Middle frontal gyrus (tissue), 1 donor: ENCODE results near the gene PTGR3.
"Not testable (repeated sequence)": the region's sequence is repeated elsewhere in the genome, so short reads cannot be mapped to it uniquely, and the experiment has no call there.

Experiments
- DNase-seq: peaks from one replicate; pipeline ENCODE4 v3.0.0-alpha.2; 2015; ENCODE audit warnings: low spot score; ENCODE audit errors: extremely low spot score

PTGR3 gene

DNA sequence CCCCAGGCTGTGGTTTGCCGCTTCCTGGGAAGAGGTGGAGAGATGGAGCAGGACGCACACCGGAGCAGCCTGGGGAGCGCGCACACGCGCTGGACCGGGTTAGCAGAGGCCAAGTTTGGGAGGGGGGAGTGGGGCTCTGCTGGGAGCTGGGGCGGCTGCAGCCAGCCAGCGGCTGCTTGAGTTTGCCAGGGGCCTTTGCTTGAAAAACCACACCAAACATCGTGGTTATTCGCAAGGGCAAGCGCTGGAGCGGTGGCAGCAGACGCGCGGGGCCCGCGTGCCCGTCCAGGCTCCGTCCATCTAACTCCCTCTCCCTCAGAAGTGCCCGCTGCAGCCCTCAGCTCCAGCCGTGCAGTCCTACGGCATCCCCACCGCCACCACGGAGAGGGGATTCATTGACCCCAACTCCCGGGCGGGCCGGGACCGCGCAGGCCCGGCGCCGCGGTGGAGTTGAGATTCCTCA is 4.6 kb downstream of the PTGR3 start:
- no peak for DNase-seq

DNA sequence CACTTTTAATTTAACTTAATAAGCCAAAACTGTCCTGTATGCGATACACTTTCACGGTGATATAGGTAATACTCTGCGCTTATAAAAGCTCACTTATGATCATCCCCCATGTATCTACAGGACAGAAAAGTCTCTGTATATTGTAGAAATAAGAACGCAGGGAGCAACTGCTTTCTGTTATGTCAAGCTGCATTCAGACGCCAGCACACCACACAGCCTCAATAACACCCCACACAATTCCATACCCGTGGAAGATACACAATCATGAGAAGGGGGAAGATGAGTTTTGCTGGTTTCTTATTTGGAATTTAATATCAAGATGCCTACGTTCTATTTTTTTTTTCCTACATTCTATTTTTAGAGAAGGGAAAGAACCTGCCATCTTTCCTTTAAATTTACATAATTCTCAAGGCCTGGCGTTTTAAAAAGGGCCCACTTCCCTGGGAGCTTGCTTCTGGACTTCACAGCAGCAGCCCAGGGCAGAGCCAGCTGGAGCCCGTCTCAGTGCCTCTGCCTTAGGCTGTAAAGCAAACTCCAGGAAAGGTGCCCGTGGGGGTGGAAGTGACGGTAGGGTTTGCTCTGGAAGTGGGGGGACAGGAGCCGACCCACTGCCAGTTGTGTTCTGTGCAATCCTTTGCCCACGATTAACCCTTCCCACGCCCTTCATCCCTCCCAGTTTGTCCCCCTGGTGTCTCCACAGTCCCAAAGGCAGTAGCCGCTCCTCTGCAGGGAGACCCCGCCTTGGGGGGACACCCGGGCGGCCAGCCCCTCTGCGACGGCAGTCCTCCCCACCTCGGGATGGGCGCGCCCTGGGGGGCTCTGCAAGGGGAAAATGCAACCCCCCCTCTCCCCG is 5.3 kb downstream of the PTGR3 start:
- no peak for DNase-seq

DNA sequence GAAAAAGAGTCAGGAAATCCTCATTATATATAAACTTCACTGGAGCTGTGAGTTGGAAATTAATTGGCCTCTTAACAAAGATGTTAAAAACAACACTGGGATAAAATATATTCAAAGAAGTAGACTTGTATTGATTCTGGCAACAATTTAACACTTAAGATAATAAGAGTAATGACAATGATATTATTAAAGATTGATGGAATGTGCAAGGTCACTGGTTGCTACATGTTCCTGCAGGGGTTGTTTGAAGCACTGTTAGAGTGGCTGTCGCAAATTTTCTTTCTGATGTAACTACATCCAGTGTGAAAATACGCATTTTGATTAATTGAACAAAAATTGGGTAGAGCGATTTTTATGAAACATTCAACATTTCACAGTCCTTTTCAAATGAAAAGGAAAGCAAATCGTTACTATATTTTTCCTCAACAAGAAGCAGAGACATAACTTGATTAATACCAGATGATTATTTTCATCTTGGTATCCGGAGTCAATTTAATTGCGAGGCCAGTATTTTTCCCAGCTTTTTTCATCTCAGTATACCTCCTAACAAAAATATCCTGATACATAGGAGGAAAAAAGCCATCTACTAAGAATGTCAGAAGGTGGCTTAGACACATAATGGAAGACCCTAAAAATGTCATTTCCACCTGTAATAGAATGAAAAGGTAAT is 6.1 kb downstream of the PTGR3 start:
- no peak for DNase-seq

DNA sequence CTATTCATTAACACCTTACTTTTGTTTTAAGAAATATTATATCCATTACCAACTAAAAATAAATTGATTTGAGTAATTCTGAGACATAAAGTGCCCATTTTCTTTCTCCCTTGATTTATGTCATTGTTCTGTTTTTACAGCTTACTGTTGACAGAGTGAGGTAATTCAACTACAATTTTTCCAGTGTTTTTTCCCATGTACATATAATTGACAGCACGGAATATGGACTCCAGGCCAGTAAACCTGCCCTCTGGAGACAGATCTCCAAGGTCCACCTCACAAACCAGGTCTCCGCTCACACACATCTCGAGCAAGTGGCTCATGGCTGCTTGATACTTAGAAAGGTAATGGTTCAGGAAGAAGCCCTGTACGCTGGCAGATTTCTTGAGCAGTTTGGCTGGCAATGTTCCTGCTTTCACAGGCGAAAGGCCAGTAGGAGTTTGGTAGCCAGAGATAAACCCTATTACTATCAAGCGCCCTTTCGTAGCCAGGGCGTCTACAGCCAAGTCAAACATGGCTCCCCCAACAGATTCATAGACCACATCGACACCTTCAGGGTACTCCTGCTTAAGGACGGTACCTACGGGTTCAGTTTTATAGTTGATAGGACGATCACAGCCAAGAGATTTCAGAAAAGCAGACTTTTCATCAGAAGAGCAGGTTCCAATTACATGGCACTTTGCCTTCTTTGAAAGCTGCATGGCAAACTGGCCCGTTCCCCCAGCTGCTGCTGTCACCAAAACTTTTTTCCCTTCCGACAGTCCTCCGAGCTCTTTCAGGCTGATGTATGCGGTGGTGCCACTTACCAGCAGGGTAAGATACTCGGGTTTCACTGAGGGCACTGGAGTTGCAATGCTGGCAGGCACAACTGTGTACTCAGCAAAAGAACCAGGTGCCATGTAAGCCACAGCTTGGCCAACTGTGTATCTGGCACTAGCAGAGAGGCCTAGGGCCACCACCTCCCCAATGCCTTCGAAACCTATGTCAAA is 7.4 kb downstream of the PTGR3 start:
- DNase-seq, result no peak

DNA sequence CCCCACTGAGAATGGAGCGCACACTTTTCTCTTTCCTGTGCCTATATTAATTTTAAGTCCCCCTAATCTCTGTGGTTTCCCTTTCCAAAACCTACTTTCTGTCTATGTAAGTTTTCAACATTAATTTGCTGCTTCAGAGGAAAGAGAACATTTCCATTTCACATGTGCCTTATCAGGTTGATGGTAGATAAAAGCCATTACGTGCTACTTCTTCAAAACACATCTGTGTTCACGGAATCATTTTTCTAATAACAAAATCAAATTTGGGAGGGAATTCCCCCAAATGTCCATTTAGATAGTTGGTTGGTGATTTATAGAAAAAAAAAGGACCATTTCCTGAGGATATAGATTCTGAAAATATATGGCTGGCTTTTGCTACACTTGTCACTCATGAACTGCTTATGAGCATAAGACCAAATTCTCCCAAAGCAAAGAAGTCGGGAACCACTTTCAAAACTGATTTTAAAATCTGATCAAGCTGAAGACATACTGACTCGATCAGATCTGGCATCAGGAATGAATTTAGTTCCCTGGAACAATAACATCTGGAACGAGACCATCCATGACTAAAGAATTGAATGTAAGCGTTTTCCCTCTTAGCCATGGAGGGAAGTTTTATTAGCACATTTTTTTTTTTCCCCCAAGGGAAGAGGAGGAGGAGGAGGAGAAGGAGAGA is 8.2 kb downstream of the PTGR3 start:
- no peak for DNase-seq

GRCh38 chr18:75200071-75200470 is 8.9 kb downstream of the PTGR3 start:
- DNase-seq, result no peak

- no peak for DNase-seq
Measured at GRCh38 chr18:75199327-75199726, 9.6 kb downstream of the PTGR3 start.

GRCh38 chr18:75198036-75198435 is 10.9 kb downstream of the PTGR3 start:
- DNase-seq, result no peak

- no peak for DNase-seq
Measured at GRCh38 chr18:75192899-75193298, 16.0 kb downstream of the PTGR3 start.

- no peak for DNase-seq
Measured at GRCh38 chr18:75189696-75190095, 19.2 kb downstream of the PTGR3 start.

DNA sequence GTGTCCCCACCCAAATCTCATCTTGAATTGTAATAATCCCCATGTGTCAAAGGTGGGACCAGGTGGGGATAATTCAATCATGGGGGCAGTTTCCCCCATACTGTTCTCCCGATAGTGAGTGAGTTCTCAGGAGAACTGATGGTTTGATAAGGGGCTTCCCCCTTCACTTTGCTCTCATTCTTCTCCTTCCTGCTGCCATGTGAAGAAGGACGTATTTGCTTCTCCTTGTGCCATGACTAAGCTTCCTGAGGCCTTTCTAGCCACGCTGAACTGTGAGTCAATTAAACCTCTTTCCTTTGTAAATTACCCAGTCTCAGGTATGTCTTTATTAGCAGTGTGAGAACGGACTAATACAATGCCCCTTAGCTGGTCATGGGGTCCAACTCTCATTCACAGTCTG is 21.2 kb downstream of the PTGR3 start:
- DNase-seq, result not testable (repeated sequence)

- no peak for DNase-seq
Measured at GRCh38 chr18:75185460-75185859, 23.5 kb downstream of the PTGR3 start.

DNA sequence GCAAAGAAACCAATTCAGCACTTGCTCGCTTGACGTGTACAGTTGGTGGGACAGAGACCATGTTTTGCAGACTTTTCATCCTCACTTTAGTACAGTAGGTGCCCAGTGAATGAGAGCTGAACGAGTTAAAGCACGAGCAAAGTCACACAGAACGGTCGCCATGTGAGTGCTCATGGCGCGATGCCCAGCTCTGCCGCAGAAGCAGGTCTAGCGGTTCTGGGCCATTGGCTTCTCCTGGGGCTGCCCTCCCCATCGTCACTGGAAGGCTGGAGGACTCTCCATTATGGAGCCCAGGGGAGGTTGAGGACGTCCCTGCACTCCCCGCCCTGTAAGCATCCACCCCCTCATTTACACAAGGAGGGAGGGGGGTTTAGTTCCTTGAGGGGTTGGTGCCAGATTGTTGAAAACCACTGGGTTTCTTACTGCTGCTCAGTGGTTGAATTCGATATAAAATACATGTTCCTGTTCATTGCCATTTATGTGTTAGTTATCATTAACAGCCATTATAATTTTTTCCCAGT is 24.9 kb downstream of the PTGR3 start:
- no peak for DNase-seq

- no peak for DNase-seq
Measured at GRCh38 chr18:75183524-75183923, 25.4 kb downstream of the PTGR3 start.

DNA sequence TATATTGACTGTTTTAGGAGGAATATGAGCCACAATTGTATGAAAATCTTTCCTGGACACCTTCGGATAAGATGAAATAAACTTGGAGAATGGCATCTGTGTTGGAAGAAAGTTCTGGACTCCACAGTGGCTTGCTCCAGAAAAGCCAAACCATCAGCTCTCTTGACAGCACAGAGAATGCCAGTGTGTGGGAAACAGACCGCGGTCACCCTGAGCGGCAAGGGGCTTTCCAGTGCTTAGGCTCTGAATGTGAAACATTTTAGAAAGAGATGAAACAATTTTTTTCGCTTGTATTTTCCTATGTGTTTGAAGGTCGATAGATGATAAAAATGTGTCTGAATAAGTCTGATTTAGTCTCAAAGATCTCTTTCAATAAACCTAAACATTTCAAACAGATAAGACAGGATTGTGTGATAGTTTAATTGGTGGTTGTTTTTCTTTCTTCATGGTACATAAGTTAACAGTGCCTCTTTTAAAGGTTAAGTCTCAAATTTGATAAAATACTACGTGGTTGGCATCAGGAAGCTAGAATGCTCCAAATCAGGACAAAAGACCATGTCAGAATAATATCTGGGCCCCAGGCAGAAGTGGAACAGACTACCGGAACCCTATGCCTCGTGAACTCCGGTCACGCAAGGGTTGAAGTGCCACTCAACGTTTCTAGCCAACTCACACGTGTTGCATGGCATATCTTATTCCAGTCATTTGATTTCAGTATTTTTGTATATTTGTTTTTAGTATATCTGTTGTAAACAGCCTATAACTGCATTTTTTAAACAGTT is 28.9 kb downstream of the PTGR3 start:
- no peak for DNase-seq

DNA sequence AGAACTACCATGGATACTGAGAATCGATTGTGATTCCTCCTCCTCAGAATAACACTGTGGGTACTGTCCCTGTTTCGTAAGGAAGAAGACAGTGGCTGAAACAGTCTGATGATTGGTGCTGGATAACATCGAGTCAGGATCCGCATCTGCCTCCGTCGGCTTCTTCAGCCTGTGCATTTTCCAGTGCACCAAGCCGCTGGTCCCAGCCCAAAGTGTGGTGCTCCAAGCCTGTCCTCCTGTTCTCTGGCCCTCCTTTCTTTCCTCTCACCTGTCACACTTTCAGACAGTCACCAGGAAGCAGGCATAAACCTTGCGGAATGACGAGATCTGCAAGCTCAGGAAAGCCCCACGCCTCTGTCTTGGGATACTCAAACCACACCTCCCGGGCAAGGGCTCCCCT is 30.6 kb downstream of the PTGR3 start:
- no peak for DNase-seq

DNA sequence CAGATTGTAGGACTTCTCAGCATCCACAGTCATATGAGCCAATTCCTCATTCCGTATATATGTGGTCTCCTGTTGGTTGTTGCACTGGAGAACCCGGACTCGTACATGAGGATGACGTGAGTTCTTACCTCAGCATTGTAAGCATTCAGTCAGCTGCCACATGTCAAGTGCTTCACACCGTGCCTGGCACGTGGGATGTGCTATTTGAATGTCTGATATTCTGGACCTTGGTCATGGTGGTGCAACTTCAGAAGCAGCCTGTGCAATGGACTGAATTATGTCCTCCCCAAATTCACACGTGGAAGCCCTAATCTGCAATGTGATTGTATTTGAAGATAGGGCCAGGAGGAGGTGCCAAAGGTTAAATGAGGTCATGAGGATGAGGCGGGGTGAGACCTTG is 32.1 kb downstream of the PTGR3 start:
- no peak for DNase-seq

DNA sequence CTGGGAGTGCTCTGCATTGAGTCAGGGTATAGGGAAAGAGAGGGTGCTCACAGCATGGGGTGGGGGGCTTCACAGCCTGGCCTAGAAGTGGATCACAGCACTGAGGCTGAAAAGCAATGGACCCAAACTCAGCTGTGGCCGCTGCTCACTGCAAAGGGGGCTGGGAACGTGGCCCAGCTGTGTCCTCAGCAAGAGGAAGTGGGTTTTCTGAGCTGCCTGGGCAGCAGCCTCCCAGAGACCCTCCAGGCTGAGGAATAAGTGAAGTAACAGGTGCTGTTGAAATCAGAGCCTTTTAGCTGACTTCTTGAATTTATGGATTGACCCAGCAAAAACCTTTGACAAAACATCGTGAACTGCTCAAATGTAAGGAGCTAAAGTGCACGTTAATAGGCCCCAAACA is 35.2 kb downstream of the PTGR3 start:
- no peak for DNase-seq

DNA sequence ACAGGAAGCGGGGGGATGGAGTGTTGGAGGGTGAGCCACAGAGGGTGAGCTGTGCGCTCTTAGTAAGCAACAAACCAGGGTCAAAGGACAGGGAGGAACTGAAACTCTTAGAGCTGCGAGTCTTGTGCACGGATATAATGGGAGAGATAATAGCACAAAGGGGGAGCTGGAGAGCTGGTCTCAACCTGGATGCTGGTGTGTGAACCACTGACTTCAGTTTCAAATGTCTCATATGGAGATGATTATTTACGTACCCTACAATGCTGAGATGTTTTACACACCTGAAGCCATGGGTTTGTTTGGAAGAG is 35.9 kb downstream of the PTGR3 start:
- no peak for DNase-seq
